Neural progenitor cell (in vitro differentiated cells): ENCODE measurements around the gene NFKBIE.
A peak's percentile ranks its signal among the peaks of the same experiment; 100 is the strongest.

ENCODE experiments used
- CTCF ChIP-seq: fragments of 200-600 bp; sonication (generic); IDR thresholded peaks from 2 replicates; pipeline ENCODE4 v1.5.1; 2017; ENCODE audit warnings: antibody characterized with exemption, mild to moderate bottlenecking
- EZH2 ChIP-seq: fragments of 200-600 bp; sonication (generic); IDR thresholded peaks from 2 replicates; pipeline ENCODE4 v1.6.1; 2017; ENCODE audit warnings: antibody characterized with exemption, mild to moderate bottlenecking, moderate library complexity
- EZH2phosphoT487 ChIP-seq: fragments of 200-600 bp; sonication (generic); IDR thresholded peaks from 2 replicates; pipeline ENCODE4 v1.6.1; 2017; ENCODE audit warnings: antibody characterized with exemption

GRCh38 chr6:44265007-44265721 lies at the start of gene NFKBIE:
- TF ChIP-seq CTCF = peak; percentile 40
- TF ChIP-seq EZH2 = no peak
- no peak for TF ChIP-seq EZH2phosphoT487
